ENCODE results near the gene PIK3CA.
"Not testable (repeated sequence)": the region's sequence is repeated elsewhere in the genome, so short reads cannot be mapped to it uniquely, and the experiment has no call there.

PIK3CA gene

GRCh38 chr3:179268400-179269051 lies 120.4 kb downstream of the PIK3CA start:
- no peak for DNase-seq (ENCODE audit: low read depth)
- H3K4me3 ChIP-seq (ENCODE audit: low read length) = no peak overlapping the region
- no peak for TF ChIP-seq CTCF (conservative IDR thresholded peaks at IDR 0.05; ENCODE audit: low read length)

- no peak for TF ChIP-seq CTCF (conservative IDR thresholded peaks at IDR 0.05; ENCODE audit: low read length)
- DNase-seq (ENCODE audit: low read depth) = no peak
- no peak overlapping the region for H3K4me3 ChIP-seq (ENCODE audit: low read length)
These were observed 121.1 kb downstream of the PIK3CA start for GRCh38 chr3:179269152-179269707.

GRCh38 chr3:179272385-179272784 lies 124.2 kb downstream of the PIK3CA start:
- DNase-seq (ENCODE audit: low read depth) = no peak
- H3K4me3 ChIP-seq (ENCODE audit: low read length) = no peak overlapping the region
- TF ChIP-seq CTCF (conservative IDR thresholded peaks at IDR 0.05; ENCODE audit: low read length) = peak; percentile 34

- DNase-seq (ENCODE audit: low read depth); H3K4me3 ChIP-seq (ENCODE audit: low read length): not testable (repeated sequence)
These were observed 126.3 kb downstream of the PIK3CA start for GRCh38 chr3:179274434-179274833.

- no peak for TF ChIP-seq CTCF (conservative IDR thresholded peaks at IDR 0.05; ENCODE audit: low read length)
- no peak for DNase-seq (ENCODE audit: low read depth)
- no peak overlapping the region for H3K4me3 ChIP-seq (ENCODE audit: low read length)
These were observed 127.8 kb downstream of the PIK3CA start for GRCh38 chr3:179276001-179276400.

GRCh38 chr3:179276743-179277142 lies 128.6 kb downstream of the PIK3CA start:
- no peak overlapping the region for H3K4me3 ChIP-seq (ENCODE audit: low read length)
- TF ChIP-seq CTCF (conservative IDR thresholded peaks at IDR 0.05; ENCODE audit: low read length) = no peak
- no peak for DNase-seq (ENCODE audit: low read depth)

GRCh38 chr3:179278151-179278550 lies 130.0 kb downstream of the PIK3CA start:
- no peak overlapping the region for H3K4me3 ChIP-seq (ENCODE audit: low read length)
- no peak for TF ChIP-seq CTCF (conservative IDR thresholded peaks at IDR 0.05; ENCODE audit: low read length)
- DNase-seq (ENCODE audit: low read depth) = no peak
